GM18508 (cell line): ENCODE data around the gene LEKR1.
"Not testable (repeated sequence)": the region's sequence is repeated elsewhere in the genome, so short reads cannot be mapped to it uniquely, and the experiment has no call there.

ENCODE experiments used
- ATAC-seq: cut with Tn5 transposase; IDR thresholded peaks from one replicate; pipeline ENCODE4 v1.9.1; 2021; ENCODE audit warnings: moderate number of reproducible peaks; ENCODE audit not compliant: insufficient read depth, unreplicated experiment

LEKR1 gene

GRCh38 chr3:156834435-156834834, 8.3 kb downstream of the LEKR1 start:
- no peak for ATAC-seq

GRCh38 chr3:156834962-156835535, 8.9 kb downstream of the LEKR1 start:
- ATAC-seq: no peak

GRCh38 chr3:156836701-156837100, 10.5 kb downstream of the LEKR1 start:
- ATAC-seq: no peak

DNA sequence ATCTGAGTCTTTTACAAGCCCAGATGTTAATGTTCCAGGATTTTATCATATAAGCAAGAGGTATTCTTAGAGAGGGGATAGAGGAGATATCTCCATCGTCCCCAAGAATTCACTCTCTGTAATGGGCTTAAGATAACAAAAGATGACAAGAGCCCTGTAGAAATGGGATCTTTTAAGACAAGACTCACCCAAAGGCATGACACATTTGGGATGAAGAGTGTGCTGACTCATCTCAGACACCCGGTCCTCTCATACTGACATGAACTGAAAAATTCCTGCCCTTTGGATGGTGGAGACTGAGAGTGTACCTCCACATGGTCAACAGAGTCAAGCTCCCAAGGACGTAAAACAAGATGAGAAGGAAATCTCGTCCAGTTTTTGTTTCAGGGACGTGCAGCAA, 11.0 kb downstream of the LEKR1 start:
- ATAC-seq: no peak

DNA sequence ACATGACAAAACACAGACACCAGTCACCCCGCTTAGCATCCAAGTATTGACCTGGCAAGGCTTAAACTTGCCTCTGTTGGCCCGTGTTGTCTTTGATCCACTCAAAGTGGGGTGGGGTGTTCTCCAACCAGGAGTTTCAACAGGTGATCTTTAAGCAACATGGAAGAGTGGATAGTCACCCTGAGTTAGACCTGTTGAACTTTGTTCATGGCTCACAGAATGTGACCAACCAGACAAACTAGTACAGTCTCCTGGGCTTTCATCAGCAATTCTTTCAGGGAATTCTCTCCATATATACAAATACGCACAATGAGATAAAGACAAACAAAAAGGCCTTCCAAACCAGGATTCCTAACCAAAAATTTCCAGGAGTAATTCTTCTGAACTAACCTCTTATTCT, 11.9 kb downstream of the LEKR1 start:
- no peak for ATAC-seq

DNA sequence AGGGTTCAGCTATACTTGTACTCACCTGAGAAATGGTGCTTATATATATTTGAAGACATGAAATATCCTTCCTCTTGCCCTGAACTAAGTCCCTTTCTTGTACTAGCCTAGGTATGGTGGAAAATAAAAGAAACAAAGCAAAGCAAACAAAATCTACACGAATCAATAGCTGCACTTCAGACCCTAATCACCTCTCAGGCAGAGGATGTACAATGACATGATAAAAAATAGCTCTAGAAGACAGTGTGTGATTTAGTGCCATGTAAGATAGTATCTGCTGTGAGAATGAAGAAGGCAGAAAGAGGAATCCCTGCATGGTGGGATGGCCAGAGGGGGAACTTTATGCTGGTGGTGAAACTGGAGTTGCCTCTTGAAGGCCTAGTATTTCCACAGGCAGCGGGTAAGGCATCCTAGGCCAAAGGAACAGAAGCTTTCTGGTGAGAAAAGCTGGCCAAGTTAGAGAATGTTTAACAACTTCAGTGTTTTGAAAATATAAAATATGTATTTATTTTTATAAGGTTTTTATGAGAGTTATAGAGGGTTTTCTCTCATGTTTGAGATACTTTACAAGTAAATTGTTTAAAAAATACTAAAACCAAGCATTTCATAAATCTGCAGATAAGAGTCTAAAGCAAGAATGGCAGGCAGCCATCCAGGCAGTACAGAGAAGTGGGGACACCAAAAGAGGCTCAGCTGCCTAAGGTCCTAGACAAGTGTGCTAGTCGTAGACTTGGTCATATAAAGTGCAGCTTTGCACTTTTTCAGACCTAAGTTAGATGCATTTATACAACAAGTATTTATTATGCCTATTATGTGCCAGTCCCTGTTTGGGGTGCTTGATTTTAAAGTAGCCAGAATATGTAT, 14.9 kb downstream of the LEKR1 start:
- ATAC-seq: no peak

DNA sequence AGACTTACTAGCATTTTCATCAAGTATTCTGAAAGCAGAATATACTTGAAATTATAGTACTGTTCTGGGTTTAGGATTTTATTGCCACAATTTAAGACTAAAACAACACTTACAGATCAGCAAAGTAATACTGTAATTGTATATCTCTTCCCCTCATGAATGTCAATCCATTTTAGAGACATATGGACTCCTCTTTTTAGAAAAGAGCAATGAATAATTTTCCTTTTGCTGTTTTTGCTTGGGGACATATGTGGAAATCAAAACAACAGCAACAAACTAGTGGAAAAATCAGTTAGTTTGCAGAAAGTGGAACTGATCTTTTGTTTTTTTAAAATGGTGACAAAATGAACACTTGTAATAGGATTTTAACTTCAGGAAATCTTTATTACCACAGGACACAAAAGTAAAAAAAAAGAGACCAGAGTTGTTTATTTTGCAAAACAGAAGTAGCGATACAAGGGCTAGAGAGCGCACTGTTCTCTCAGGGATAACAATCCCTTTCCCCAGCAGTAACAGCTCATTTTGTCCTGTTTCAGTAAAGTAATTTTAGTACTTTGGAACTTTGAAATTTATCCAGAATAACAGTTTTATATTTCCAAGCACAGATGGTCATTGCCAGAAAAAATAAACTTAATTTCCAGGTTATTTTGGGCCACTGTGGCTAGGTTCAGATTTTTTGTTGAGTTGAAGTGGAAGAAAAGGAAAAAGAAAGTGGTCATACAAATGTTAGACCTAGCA, 17.1 kb downstream of the LEKR1 start:
- ATAC-seq: no peak

DNA sequence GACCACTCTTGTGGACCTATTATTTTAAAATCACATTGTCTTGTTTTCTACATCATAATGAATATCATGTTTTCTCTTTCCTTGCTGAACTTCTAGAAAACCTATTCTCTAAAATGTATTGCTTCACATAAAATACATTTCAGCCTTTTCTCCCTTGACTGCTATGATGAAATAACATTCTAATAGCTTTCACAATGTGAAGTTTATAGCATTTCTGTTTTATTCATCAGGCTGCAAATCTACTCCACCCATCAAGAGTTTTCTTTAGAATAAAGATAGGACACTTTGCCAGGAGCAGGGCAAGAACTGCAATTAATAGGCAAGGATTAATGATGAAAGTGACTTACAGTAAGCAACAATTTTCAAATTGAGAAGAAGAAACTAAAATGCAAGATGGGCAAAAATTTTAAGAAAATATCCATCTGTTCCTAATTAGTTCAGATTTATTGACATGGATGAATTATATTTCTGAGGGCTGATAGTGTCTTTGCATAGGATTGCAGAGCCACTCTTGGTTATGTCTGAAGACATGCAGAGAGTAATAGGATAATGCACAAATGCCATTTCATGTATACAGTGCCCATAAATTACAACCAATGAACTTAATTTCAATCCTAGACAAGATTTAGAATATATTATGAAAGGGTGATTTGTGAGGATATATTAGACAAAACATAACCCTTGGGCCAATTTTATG, 21.7 kb downstream of the LEKR1 start:
- no peak for ATAC-seq

GRCh38 chr3:156859578-156859977, 33.4 kb downstream of the LEKR1 start:
- peak; percentile 81 for ATAC-seq

- no peak for ATAC-seq
These were observed 34.7 kb downstream of the LEKR1 start for GRCh38 chr3:156860873-156861272.

DNA sequence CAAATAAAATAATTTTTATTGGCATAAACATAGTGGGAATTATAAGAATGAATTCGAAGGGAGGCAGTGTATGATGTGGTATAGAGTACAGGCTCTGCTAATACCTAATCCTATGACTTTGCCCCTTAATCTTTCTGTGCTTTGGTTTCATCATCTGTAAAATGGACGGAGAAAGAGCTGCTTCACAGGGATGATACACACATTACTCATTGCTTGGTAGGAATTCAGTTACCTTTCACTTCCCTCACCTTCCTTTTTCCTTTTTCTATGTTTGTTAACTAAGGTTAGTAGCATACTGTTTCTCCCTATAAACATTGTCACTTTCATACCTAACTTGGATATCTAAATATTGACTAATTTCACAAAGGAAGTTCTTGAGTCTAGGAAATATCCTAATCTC, 36.2 kb downstream of the LEKR1 start:
- ATAC-seq: no peak

GRCh38 chr3:156865732-156866131, 39.6 kb downstream of the LEKR1 start:
- ATAC-seq: no peak

GRCh38 chr3:156867174-156867573, 41.0 kb downstream of the LEKR1 start:
- ATAC-seq: no peak

DNA sequence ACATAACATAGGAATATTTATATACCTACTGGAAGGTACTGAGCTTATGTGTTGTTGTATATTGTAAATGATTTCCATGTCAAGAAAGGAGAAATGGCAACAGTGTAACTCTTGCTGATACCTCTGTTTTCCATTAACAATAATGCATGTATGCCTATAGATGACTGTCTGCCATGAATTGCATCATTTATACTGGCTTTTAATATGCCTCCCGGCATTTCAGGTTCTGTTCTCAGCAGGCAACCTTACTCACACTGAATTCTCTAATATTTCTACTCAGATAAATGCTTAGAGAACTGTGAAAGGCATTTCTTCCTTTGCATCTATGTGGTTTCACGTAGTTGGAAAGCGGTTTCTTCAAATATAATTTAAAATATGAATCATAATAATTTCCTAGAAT, 41.8 kb downstream of the LEKR1 start:
- ATAC-seq: no peak

- ATAC-seq: no peak
These were observed 47.8 kb downstream of the LEKR1 start for GRCh38 chr3:156873906-156874305.

GRCh38 chr3:156879491-156879890, 53.3 kb downstream of the LEKR1 start:
- ATAC-seq: not testable (repeated sequence)

DNA sequence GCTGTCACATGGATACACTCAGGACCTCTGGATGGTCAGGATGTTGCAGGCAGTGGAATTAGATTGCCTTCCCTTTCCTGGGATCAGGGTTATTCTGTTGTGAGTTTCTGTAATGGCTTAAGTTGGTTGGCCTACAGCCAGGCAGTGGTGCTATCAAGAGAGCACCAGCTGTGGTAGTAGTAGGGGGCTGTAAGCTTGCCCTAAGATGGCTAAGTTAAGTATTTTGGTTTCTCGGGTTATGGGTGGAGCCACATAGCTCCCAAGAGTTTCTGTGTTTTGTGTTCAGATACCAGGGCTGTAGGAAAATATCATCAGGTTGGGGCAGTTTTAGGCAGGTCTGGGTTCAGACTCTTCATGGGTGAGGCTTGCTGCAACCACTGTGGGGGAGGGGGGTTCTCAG, 59.6 kb downstream of the LEKR1 start:
- no peak for ATAC-seq

DNA sequence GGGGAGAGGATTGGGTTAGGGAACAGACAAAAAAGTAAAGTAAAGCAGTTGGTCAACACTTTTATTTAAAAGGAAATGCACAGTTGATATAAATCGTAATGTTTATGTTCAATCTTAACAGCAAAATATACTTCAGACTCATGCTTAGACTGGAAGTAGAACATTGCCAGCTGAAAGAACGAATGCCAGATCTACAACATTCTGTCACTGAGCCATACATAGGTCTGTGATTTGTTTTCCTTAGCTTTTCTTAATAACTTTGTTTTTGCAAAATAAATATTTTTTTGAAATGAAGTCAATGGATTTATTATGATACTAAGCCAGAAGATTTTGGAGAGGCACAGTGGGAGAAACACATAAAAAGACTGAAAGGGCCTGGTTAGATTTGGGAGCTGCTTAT, 62.0 kb downstream of the LEKR1 start:
- ATAC-seq: no peak

- no peak for ATAC-seq
These were observed 62.4 kb downstream of the LEKR1 start for GRCh38 chr3:156888576-156888975.

DNA sequence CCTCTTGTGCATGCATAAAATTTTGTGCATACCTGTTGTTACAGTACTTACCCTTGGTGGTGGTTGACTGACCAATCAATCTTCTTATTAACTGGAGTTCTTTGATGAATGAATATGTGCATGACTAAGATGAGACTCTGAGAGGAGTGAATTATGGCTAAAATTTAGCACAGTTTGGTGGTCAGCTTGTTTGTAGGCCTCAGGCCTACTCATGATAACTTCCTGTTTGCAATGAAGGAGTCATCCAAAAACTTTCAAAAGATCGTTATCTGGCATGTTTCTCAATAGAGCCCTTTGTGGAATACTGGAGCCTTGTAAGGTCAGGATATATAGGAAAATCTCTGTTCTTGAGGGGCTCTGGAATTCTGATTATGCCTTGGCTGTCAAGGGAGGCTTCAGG, 66.5 kb downstream of the LEKR1 start:
- no peak for ATAC-seq

DNA sequence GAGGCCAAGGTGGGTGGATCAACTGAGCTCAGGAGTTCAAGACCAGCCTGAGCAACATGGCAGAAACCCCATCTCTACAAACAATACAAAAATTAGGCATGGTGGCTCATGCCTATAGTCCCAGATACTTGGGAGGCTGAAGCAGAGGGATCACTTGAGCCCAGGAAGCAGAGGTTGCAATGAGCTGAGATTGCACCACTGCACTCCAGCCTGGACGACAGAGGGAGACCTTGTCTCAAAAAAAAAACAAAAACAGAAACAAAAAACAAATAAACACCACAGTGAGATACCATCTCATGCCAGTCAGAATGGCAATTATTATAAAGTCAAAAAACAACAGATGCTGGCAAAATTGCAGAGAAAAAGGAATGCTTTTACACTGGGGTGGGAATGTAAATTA, 69.2 kb downstream of the LEKR1 start:
- ATAC-seq: not testable (repeated sequence)
